Activated CD4-positive, alpha-beta T cell treated with anti-CD3 and anti-CD28 coated beads, Interleukin-2, amount 10 ng/mL, durations not matched to agents 24 days and 14 days (primary cell): ENCODE results near the gene TMX2. TPM values are rescaled to one million over a fixed set of nuclear protein-coding genes. Genes with fewer than 3 reads are reported as not detected.

ENCODE experiments used
- DNase-seq: peaks from one replicate; pipeline ENCODE4 v3.0.0; 2022
- H3K27ac Mint-ChIP-seq: one replicate; pipeline ENCODE4 v1.8.0; 2022; ENCODE audit warnings: mild to moderate bottlenecking, mixed read lengths
- H3K27me3 Mint-ChIP-seq: one replicate; pipeline ENCODE4 v1.8.0; 2022; ENCODE audit warnings: mixed read lengths
- H3K36me3 Mint-ChIP-seq: one replicate; pipeline ENCODE4 v1.8.0; 2022; ENCODE audit warnings: low read depth, mild to moderate bottlenecking, mixed read lengths
- H3K4me1 Mint-ChIP-seq: one replicate; pipeline ENCODE4 v1.8.0; 2021; ENCODE audit warnings: mixed read lengths
- H3K4me3 Mint-ChIP-seq: one replicate; pipeline ENCODE4 v1.8.0; 2022; ENCODE audit warnings: mild to moderate bottlenecking, moderate library complexity, mixed read lengths
- H3K9me3 Mint-ChIP-seq: one replicate; pipeline ENCODE4 v1.8.0; 2021; ENCODE audit warnings: mixed read lengths
- intact Hi-C: fragments of 100-400 bp; cut with micrococcal nuclease; formaldehyde crosslinking; loops from one replicate; pipeline ENCODE4 v1.15.1; 2023
- total RNA-seq: library from RNA; stranded (reverse); gene quantifications from 2 replicates; pipeline ENCODE4 v1.2.3, GENCODE V29; 2022

The TMX2 gene
- total RNA-seq, 1 donor from 2014 or later = 99.0 TPM

DNA sequence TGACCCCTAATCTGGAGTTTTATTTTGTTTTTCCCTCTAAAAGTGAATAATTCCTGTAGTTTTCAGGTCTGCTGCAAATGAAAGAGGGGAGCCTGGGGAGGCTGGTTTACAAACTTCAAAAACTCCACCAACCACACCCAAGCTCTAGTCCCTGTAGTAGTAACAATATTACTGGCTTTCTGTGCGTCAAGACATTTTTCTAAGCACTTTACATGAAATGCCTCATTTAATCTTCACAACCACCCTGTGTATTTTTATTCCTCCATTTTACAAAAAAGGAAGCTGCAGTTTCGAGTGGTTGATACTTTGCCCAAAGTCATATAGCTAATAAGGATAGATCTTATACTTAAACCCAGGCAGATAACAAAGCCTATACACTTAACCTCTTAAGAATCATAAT, 72.7 kb downstream of the TMX2 start:
- Mint-ChIP-seq H3K4me3 (no peak overlapping the region), H3K9me3 (no peaks in the 10 kb centered on the region), H3K27ac (no peak overlapping the region), H3K36me3 (peaks cover 4% of the 10 kb centered on the region), H3K4me1 (peaks cover 13% of the 10 kb centered on the region), H3K27me3 (no peaks in the 10 kb centered on the region)
- DNase-seq = no peak
- intact Hi-C loops = no loop called here

DNA sequence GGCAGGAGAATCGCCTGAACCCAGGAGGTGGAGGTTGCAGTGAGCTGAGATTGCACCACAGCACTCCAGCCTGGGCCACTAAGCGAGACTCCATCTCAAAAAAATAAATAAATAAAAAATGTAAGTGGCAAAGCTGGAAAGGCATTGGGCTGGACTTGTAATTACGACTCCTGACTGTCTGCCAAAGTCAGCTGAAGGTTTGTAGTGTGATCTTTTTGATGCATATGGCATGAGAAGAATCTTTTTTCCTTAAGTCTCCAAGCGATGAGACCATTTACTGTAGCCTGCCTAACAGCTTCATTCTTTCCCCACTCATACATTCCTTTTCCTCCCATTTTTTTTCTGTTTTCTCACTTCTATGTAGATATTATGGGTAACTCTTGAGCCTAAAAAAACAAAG, 74.0 kb downstream of the TMX2 start:
- no peak for DNase-seq
- Mint-ChIP-seq H3K27me3 (no peaks in the 10 kb centered on the region), H3K9me3 (no peaks in the 10 kb centered on the region), H3K4me1 (peaks cover 16% of the 10 kb centered on the region), H3K4me3 (no peak overlapping the region), H3K27ac (no peak overlapping the region), H3K36me3 (peaks cover 2% of the 10 kb centered on the region)
- intact Hi-C loops = no loop called here

DNA sequence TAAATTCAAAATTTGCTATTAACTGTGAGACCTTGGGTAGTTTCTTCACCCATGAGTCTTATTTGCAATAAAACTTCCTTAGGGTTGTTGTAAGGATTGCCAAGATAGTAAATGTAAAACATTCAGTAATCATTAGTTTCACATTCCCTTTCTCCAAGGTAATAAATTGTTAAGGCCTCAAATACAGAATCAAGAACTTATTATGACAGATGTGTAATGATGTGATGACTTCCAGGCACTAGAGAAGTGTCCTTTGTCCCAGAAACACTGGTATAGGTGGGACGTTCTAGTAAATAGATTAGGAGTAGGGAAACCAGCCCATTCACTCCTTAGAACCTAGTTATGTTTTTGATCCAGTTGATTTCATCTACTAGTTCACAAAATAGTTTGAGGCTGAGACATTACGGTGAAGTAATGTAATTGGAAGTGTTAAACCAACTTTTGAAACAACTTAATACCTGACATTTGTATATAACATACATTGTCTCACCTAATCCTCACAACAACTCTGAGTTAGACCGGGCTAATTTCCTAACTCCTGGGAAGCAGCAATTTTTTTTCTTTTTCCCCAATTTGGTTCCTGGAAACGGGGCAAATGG, 74.7 kb downstream of the TMX2 start:
- intact Hi-C loops = no loop called here
- no peak overlapping the region for H3K27ac Mint-ChIP-seq
- H3K9me3 Mint-ChIP-seq = no peaks in the 10 kb centered on the region
- peaks cover 2% of the 10 kb centered on the region for H3K36me3 Mint-ChIP-seq
- no peaks in the 10 kb centered on the region for H3K27me3 Mint-ChIP-seq
- DNase-seq = no peak
- no peak overlapping the region for H3K4me3 Mint-ChIP-seq
- peaks cover 19% of the 10 kb centered on the region for H3K4me1 Mint-ChIP-seq

DNA sequence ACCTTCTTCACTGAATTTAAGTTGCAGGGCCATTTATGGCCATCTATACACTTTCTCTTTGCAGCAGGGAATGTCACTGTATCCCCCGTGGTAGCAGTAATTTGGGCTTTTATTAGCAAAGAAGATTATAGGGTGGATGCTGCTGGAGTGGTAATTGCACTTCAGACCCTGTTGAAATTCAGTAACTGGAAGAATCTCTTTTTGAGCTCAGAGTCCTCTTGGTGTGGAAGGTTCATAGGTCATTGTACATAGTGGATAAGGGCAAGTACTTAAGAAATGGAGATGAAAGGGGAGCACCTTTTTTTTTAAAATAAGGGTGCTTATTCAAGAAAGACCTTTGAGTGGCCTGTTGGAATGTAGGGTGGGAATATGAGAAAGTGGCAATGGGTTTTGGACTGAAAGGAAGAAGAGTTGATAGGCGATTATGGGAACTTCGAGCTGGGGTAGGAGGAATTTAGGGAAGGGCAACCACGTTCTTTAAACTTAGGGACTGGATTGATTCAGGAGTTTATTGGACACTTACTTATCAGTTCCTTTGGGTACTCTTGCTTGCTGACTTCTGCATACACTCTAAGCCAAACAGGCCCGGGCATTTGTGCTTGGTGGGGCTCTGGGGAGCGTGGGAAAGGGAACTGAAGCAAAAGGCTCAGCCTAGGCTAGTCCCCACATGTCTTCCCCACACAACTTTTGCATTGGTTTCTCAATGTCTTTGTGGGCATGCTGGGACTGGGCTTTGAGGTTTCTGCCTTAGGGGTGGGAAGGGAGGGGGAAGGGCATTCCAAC, 75.7 kb downstream of the TMX2 start:
- no peak overlapping the region for H3K4me3 Mint-ChIP-seq

DNA sequence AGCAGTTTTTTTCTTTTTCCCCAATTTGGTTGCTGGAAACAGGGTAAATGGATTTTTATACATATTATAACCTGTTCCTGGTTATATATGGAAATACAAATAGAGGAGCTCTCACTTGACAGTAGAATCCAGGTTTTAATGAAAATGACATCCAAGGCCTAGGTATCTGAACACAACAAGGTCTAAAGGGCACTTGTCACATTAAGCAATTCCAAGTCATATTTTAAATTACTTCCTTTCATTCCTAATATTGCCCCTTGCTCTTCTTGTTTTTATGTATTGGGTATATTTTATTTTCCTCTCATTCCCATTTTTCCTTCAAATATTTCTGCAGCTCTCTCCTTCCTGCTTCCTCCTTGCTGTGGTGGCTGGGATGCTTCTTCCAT, 76.3 kb downstream of the TMX2 start:
- Mint-ChIP-seq H3K9me3 (no peaks in the 10 kb centered on the region), H3K4me1 (peaks cover 34% of the 10 kb centered on the region), H3K4me3 (no peak overlapping the region), H3K27me3 (no peaks in the 10 kb centered on the region), H3K36me3 (peaks cover 5% of the 10 kb centered on the region), H3K27ac (no peak overlapping the region)
- no peak for DNase-seq
- intact Hi-C loops = no loop called here

More for the DNA sequence above, 75.7 kb downstream of the TMX2 start:
- intact Hi-C loops = no loop called here
- Mint-ChIP-seq H3K36me3 (peaks cover 5% of the 10 kb centered on the region), H3K4me1 (peaks cover 28% of the 10 kb centered on the region), H3K27me3 (no peaks in the 10 kb centered on the region), H3K27ac (no peak overlapping the region), H3K9me3 (no peaks in the 10 kb centered on the region)
- no peak for DNase-seq

Other genes starting within 250 kb of the TMX2 start
- gene SLC43A1, start 196.9 kb upstream of the TMX2 start, total RNA-seq = 35.3 and 35.8 TPM in 2 replicates
- gene TIMM10, start 181.8 kb upstream of the TMX2 start, total RNA-seq = 108 and 112 TPM in 2 replicates
- gene SMTNL1, start 175.0 kb upstream of the TMX2 start, total RNA-seq = not detected in 2 replicates
- gene UBE2L6, start 144.9 kb upstream of the TMX2 start, total RNA-seq = 151 and 157 TPM in 2 replicates
- 0.14 and 0.28 TPM in 2 replicates for gene SERPING1, start 114.9 kb upstream of the TMX2 start, total RNA-seq
- gene YPEL4, start 62.7 kb upstream of the TMX2 start, total RNA-seq = 0.40 and 0.47 TPM in 2 replicates
- gene CLP1, start 54.8 kb upstream of the TMX2 start, total RNA-seq = 18.5 and 19.8 TPM in 2 replicates
- gene ZDHHC5, start 44.5 kb upstream of the TMX2 start, total RNA-seq = 78.4 and 80.9 TPM in 2 replicates
- gene MED19, start 378 bp upstream of the TMX2 start, total RNA-seq = 13.9 and 15.6 TPM in 2 replicates
- 211 and 216 TPM in 2 replicates for gene SELENOH, start 28.9 kb downstream of the TMX2 start, total RNA-seq
- not detected in 2 replicates for gene BTBD18, start 39.2 kb downstream of the TMX2 start, total RNA-seq
- gene CTNND1, start 49.2 kb downstream of the TMX2 start, total RNA-seq = 4.9 and 6.0 TPM in 2 replicates